DMS79 (cell line): ENCODE data around the gene RPL3.

Experiments used
- DNase-seq: peaks from one replicate; lab custom pipeline; 2025; lab: John Stamatoyannopoulos, UW

The RPL3 gene

GRCh38 chr22:39317084-39317774, 2.2 kb downstream of the RPL3 start:
- DNase-seq: no peak

- DNase-seq: no peak
Observed at GRCh38 chr22:39316440-39317083, 2.9 kb downstream of the RPL3 start.

GRCh38 chr22:39315389-39315788, 4.0 kb downstream of the RPL3 start:
- DNase-seq: no peak

GRCh38 chr22:39314251-39314971, 5.0 kb downstream of the RPL3 start:
- no peak for DNase-seq

GRCh38 chr22:39313258-39314001, 6.0 kb downstream of the RPL3 start:
- DNase-seq: no peak

- DNase-seq: no peak
Observed at GRCh38 chr22:39312410-39312809, 7.0 kb downstream of the RPL3 start.

GRCh38 chr22:39311592-39312400, 7.6 kb downstream of the RPL3 start:
- no peak for DNase-seq

- DNase-seq: no peak
Observed at GRCh38 chr22:39309881-39310714, 9.3 kb downstream of the RPL3 start.

GRCh38 chr22:39309364-39309861, 10.0 kb downstream of the RPL3 start:
- no peak for DNase-seq

GRCh38 chr22:39308614-39309363, 10.6 kb downstream of the RPL3 start:
- no peak for DNase-seq

- no peak for DNase-seq
Observed at GRCh38 chr22:39306456-39307361, 12.7 kb downstream of the RPL3 start.

- no peak for DNase-seq
Observed at GRCh38 chr22:39303892-39304671, 15.3 kb downstream of the RPL3 start.

GRCh38 chr22:39303358-39303757, 16.1 kb downstream of the RPL3 start:
- no peak for DNase-seq

- DNase-seq: no peak
Observed at GRCh38 chr22:39302431-39302960, 16.9 kb downstream of the RPL3 start.

- no peak for DNase-seq
Observed at GRCh38 chr22:39301926-39302325, 17.5 kb downstream of the RPL3 start.

- no peak for DNase-seq
Observed at GRCh38 chr22:39301108-39301507, 18.3 kb downstream of the RPL3 start.

GRCh38 chr22:39300186-39300830, 19.1 kb downstream of the RPL3 start:
- no peak for DNase-seq
